ENCODE results near the gene PARN. TPM values are rescaled to one million over a fixed set of nuclear protein-coding genes. Genes with fewer than 3 reads are reported as not detected.

Gene PARN
- total RNA-seq, 1 experiment from 2014 or later = 56.2 TPM

- Histone ChIP-seq H2BK120ac (ENCODE audit: low read depth, low read length, poor library complexity, severe bottlenecking) (no peak overlapping the region), H3K9me3 (ENCODE audit: control insufficient read depth, low read depth, low read length) (no peaks in the 10 kb centered on the region), H3K14ac (ENCODE audit: insufficient read depth, low read length) (no peak overlapping the region), H3K79me2 (ENCODE audit: insufficient read depth, low read length) (no peaks in the 10 kb centered on the region), H4K20me1 (ENCODE audit: control insufficient read depth, insufficient read depth, insufficient read length) (no peaks in the 10 kb centered on the region), H3K4me1 (ENCODE audit: insufficient read depth, low read length) (peaks cover 4% of the 10 kb centered on the region; the same call in 1 of the 2 replicates), H4K8ac (replicated peaks; ENCODE audit: insufficient read length, low read depth, low read length) (no peak overlapping the region), H3K27me3 (ENCODE audit: insufficient read depth, low read length) (no peaks in the 10 kb centered on the region), H2BK15ac (ENCODE audit: low read depth, low read length) (no peak overlapping the region), H2BK12ac (ENCODE audit: insufficient read length, low read depth, low read length) (no peak overlapping the region), H3K23ac (ENCODE audit: insufficient read length, low read depth, low read length) (no peak overlapping the region), H3K4ac (ENCODE audit: low read depth, low read length) (no peak overlapping the region), H3K79me1 (ENCODE audit: insufficient read depth, low read depth, low read length, poor library complexity, severe bottlenecking) (no peaks in the 10 kb centered on the region), H3K18ac (ENCODE audit: insufficient read length, low read depth, low read length) (no peak overlapping the region), H4K91ac (ENCODE audit: insufficient read length, low read depth, low read length) (no peak overlapping the region), H2AK5ac (ENCODE audit: insufficient read length, low read length) (no peak overlapping the region), H3K9ac (ENCODE audit: extremely low read depth, insufficient read length, low read length) (no peak overlapping the region), H2BK5ac (ENCODE audit: insufficient read length, low read length) (no peak overlapping the region), H2BK20ac (ENCODE audit: low read depth, low read length, poor library complexity, severe bottlenecking) (no peak overlapping the region), H2AFZ (ENCODE audit: low read length) (no peak overlapping the region), H3K4me2 (ENCODE audit: insufficient read depth, insufficient read length, low read length) (no peak overlapping the region), H3K56ac (ENCODE audit: insufficient read length, low read depth, low read length) (no peak overlapping the region), H3K23me2 (ENCODE audit: insufficient read length, low read depth, low read length, poor library complexity, severe bottlenecking) (no peaks in the 10 kb centered on the region), H3T11ph (ENCODE audit: low read length) (no peak overlapping the region), H4K5ac (ENCODE audit: insufficient read length, low read depth, low read length) (no peak overlapping the region), H3K27ac (ENCODE audit: insufficient read length, low read depth, low read length) (no peak overlapping the region)
- no peak overlapping the region for H3K4me3 Mint-ChIP-seq
- no peaks in the 10 kb centered on the region for H3K27me3 Mint-ChIP-seq (ENCODE audit: low read depth)
- TF ChIP-seq CTCF (conservative IDR thresholded peaks at IDR 0.05) = no peak
- no peak for DNase-seq
- H3K4me1 Mint-ChIP-seq = peaks cover 19 to 24% of the 10 kb centered on the region in 2 experiments
- no CpG with 5 or more reads among the region's 5 CpGs for WGBS (ENCODE audit: extremely low coverage, insufficient read length, low lambda C conversion rate)
- peak overlapping the region; percentile 13 to 46 (median 19); a peak in 4 of 7 replicates for H3K27ac Mint-ChIP-seq
- peaks cover 4 to 37% (median 17%) of the 10 kb centered on the region in 3 experiments; a peak in 5 of 7 replicates for H3K36me3 Mint-ChIP-seq (ENCODE audit: insufficient read depth in 1 of 3, low read depth in 3 of 3)
- no peaks in the 10 kb centered on the region for H3K9me3 Mint-ChIP-seq
Measured at GRCh38 chr16:14549789-14550153, 80.3 kb downstream of the PARN start.
